Stomach (tissue), 4 donors: Measurements from ENCODE around the gene ALG3.

Source experiments
- CTCF ChIP-seq, 7 experiments: fragments of 450-650 bp in 4 of 7; fragments of 200-600 bp in 3 of 7; sonication (generic) in 3 of 7; IDR thresholded peaks; one replicate each; pipeline ENCODE4 v1.5.1; 2016 to 2019; ENCODE audit warnings: antibody characterized with exemption in 7 of 7, control low read depth in 2 of 7, mild to moderate bottlenecking in 1 of 7
- EP300 ChIP-seq: sonication (generic); formaldehyde crosslinking; IDR thresholded peaks from one replicate; pipeline ENCODE4 v1.6.1; 2017; ENCODE audit warnings: antibody characterized with exemption
- POLR2A ChIP-seq, 4 donors: fragments of 450-650 bp; IDR thresholded peaks; one replicate each; pipeline ENCODE4 v1.6.1; 2016; ENCODE audit warnings: antibody characterized with exemption in 4 of 4, control low read depth in 2 of 4, mild to moderate bottlenecking in 1 of 4, moderate library complexity in 1 of 4

- TF ChIP-seq CTCF (IDR thresholded peaks at IDR 0.05) (no peak), POLR2A (IDR thresholded peaks at IDR 0.05) (no peak), EP300 (no peak)
Measured at GRCh38 chr3:184277366-184277765, 28.6 kb upstream of the ALG3 start.
